EH (cell line): Measurements from ENCODE around the gene TPRG1L.

ENCODE experiments used
- DNase-seq: peaks from one replicate; pipeline ENCODE4 v3.0.0-alpha.2; 2015; ENCODE audit warnings: low read depth

The TPRG1L gene

GRCh38 chr1:3663999-3664699, 39.3 kb downstream of the TPRG1L start:
- DNase-seq: no peak

GRCh38 chr1:3664700-3665375, 40.0 kb downstream of the TPRG1L start:
- DNase-seq: no peak

GRCh38 chr1:3668148-3668547, 43.3 kb downstream of the TPRG1L start:
- DNase-seq: no peak

- peak; percentile 31 for DNase-seq
These were observed 43.9 kb downstream of the TPRG1L start for GRCh38 chr1:3668585-3669300.

- DNase-seq: no peak
These were observed 44.6 kb downstream of the TPRG1L start for GRCh38 chr1:3669421-3669821.

- DNase-seq: no peak
These were observed 45.2 kb downstream of the TPRG1L start for GRCh38 chr1:3669971-3670431.

- no peak for DNase-seq
These were observed 46.0 kb downstream of the TPRG1L start for GRCh38 chr1:3670823-3671265.

- DNase-seq: peak; percentile 13
These were observed 46.8 kb downstream of the TPRG1L start for GRCh38 chr1:3671371-3672180.

- no peak for DNase-seq
These were observed 47.6 kb downstream of the TPRG1L start for GRCh38 chr1:3672231-3672970.

- no peak for DNase-seq
These were observed 48.2 kb downstream of the TPRG1L start for GRCh38 chr1:3672971-3673361.

- no peak for DNase-seq
These were observed 48.7 kb downstream of the TPRG1L start for GRCh38 chr1:3673381-3674099.

GRCh38 chr1:3674100-3675094, 49.6 kb downstream of the TPRG1L start:
- peak; percentile 13 for DNase-seq

GRCh38 chr1:3675436-3675835, 50.6 kb downstream of the TPRG1L start:
- no peak for DNase-seq

- DNase-seq: no peak
These were observed 52.0 kb downstream of the TPRG1L start for GRCh38 chr1:3676581-3677470.

- DNase-seq: no peak
These were observed 52.7 kb downstream of the TPRG1L start for GRCh38 chr1:3677484-3677883.

- DNase-seq: no peak
These were observed 53.7 kb downstream of the TPRG1L start for GRCh38 chr1:3678361-3679097.

GRCh38 chr1:3679098-3679555, 54.3 kb downstream of the TPRG1L start:
- no peak for DNase-seq
